Muscle of leg (tissue), 11 donors: ENCODE measurements around the gene NCOA3. TPM values are rescaled to one million over a fixed set of nuclear protein-coding genes. Genes with fewer than 3 reads are reported as not detected.

Source experiments
- DNase-seq: peaks from one replicate; pipeline ENCODE4 v3.0.0; 2013
- H3K27ac ChIP-seq: one replicate; pipeline ENCODE4 v1.5.1; 2013; ENCODE audit warnings: mild to moderate bottlenecking, low read length, control low read depth
- H3K27me3 ChIP-seq: one replicate; pipeline ENCODE4 v1.6.1; 2013; ENCODE audit warnings: low read length; ENCODE audit not compliant: control insufficient read depth, insufficient read depth
- H3K36me3 ChIP-seq: one replicate; pipeline ENCODE4 v1.6.1; 2013; ENCODE audit warnings: low read length; ENCODE audit not compliant: control insufficient read depth, insufficient read depth
- H3K4me1 ChIP-seq: one replicate; pipeline ENCODE4 v1.6.1; 2013; ENCODE audit warnings: low read length; ENCODE audit not compliant: control insufficient read depth, insufficient read depth
- H3K4me3 ChIP-seq: one replicate; pipeline ENCODE4 v1.5.1; 2013; ENCODE audit warnings: low read length, control low read depth
- H3K9me3 ChIP-seq: replicated peaks from 2 replicates; pipeline ENCODE4 v1.6.1; 2013; ENCODE audit warnings: low read depth, low read length; ENCODE audit not compliant: control insufficient read depth
- WGBS: methylation state at CpG from one replicate; pipeline ENCODE4 v1.1.5; 2013; ENCODE audit warnings: missing lambda C conversion rate; ENCODE audit not compliant: insufficient coverage; 5-methylcytosine and 5-hydroxymethylcytosine counted together
- polyA plus RNA-seq, 8 donors: library from polyadenylated mRNA; unstranded; fragments of 120-200 nt; gene quantifications; one replicate each; pipeline versions ENCODE4 v1.2.1 to v1.2.3, GENCODE V29; 2013; ENCODE audit warnings: inconsistent platforms in 1 of 8, low replicate concordance in 1 of 8; ENCODE audit not compliant: insufficient read length in 8 of 8, insufficient read depth in 1 of 8
- total RNA-seq: library from RNA; stranded (reverse); fragments of 120-200 nt; gene quantifications from one replicate; pipeline ENCODE4 v1.2.4, GENCODE V29; 2013

NCOA3 gene
- total and polyA plus RNA-seq, 9 donors = 11.0 to 19.1 (median 14.2) TPM

DNA sequence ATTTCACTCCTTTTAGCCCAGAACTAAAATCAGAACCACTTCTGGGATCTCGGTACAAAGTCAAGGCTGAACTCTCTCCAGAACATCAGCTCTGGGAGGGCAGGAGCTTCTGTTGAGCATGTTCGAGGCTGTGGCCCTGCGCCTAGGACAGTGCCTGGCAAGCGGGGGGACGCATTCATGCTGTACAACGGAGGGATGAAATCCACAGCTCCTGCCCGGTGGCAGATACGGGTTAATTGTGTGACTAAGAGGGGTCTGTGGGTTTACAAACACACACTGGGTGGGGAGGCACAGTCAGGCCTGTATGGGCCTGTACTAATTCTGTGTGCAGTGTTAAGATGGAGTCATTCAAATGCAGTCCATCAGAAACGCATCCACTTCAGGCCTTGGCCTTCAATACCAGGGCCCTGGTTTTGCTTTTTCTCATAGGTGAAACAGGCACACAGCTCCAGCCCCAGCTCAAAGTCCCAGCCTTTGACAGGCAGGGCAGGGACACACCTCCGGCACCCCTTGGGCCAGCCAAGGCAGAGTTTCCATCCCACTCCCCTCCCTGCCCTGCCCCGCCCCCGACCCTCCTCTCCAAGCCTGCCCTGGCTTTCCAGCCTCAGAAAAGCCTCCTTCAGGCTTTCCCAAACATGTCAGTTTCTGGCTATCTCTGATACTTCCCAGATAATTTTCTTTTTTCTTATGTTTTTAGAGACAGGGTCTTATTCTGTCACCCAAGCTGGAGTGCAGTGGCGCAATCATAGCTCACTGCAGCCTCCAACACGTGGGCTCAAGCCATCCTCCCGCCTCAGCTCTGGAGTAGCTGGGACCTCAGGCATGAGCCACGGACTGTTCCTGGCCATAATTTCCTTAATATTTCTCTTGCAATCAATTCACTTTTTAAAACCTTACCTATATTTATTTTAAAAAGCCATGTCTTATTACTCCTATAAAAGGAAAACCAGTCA is 173.8 kb downstream of the NCOA3 start:
- H3K4me1 ChIP-seq = no peaks in the 10 kb centered on the region
- DNase-seq = no peak
- H3K9me3 ChIP-seq = no peaks in the 10 kb centered on the region
- WGBS = 86% methylated on average over 13 of the region's 16 CpGs
- no peak overlapping the region for H3K4me3 ChIP-seq
- H3K27me3 ChIP-seq = no peaks in the 10 kb centered on the region
- H3K36me3 ChIP-seq = peaks cover 3% of the 10 kb centered on the region
- H3K27ac ChIP-seq = no peak overlapping the region

DNA sequence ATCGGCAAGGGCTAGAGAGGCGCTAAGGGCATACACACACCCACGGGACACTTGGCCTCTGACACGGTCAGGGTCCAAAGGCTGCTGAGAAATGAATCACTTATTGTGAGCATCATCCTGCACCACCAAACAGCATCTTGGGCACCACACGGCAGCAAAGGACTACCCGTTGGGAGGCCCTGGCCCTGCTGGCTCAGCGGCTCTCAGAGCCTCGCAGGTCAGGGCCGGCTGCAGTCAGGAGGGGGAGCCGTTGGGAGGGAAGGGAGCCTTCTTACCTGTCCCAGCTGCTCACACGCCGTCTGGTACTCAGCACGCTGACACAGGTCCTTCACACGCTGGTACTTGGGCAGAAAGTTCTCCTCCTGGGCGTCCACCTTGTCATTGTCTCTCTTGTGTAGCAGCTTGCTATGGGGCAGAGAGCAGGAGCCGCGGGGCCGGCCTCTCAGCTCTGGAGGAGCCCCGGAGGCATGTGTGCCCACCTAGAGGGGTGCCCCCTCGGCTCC is 174.6 kb downstream of the NCOA3 start:
- WGBS = 77% methylated on average over 19 of the region's 20 CpGs
- DNase-seq = no peak
- H3K4me3 ChIP-seq = no peak overlapping the region
- H3K36me3 ChIP-seq = peaks cover 3% of the 10 kb centered on the region
- H3K9me3 ChIP-seq = no peaks in the 10 kb centered on the region
- no peak overlapping the region for H3K27ac ChIP-seq
- no peaks in the 10 kb centered on the region for H3K4me1 ChIP-seq
- H3K27me3 ChIP-seq = no peaks in the 10 kb centered on the region

DNA sequence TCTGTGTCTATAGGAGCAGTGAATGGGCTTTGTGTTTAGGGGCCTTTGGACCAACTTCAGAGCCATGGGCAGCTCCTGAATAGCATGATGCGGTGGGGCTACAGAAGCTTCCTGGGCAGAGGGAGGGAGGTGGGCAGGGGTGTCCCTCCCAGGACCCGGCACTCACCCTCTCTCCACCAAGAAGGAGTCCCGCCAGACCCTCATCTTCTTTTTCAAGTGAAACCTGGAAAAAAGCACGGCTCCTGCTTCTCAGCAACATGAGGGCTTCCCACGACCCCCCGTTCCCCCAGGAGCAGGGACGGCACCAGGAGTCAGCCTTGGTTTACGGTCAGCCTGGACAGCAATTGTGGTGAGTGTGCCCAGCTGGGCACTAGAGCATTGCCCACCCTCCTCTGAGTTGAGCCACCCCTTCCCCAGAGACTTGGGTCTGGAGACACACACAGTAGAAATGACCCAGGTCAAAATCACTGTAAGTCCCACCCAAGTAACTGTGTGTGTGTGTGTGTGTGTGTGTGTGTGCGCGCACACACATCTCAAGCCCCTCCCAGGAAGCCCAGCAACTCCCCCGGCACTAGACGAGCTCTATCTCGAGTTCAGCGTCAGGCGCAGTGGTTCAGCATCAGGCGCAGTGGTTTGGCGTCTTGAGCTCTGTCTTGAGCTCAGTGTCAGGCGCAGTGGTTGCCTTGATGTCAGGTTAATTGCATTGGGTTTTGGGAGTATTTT is 175.4 kb downstream of the NCOA3 start:
- no peak overlapping the region for H3K4me3 ChIP-seq
- WGBS = 93% methylated on average over 7 of the region's 18 CpGs
- DNase-seq = no peak
- H3K9me3 ChIP-seq = no peaks in the 10 kb centered on the region
- H3K4me1 ChIP-seq = peaks cover 3% of the 10 kb centered on the region
- H3K27me3 ChIP-seq = no peaks in the 10 kb centered on the region
- peaks cover 3% of the 10 kb centered on the region for H3K36me3 ChIP-seq
- H3K27ac ChIP-seq = no peak overlapping the region

DNA sequence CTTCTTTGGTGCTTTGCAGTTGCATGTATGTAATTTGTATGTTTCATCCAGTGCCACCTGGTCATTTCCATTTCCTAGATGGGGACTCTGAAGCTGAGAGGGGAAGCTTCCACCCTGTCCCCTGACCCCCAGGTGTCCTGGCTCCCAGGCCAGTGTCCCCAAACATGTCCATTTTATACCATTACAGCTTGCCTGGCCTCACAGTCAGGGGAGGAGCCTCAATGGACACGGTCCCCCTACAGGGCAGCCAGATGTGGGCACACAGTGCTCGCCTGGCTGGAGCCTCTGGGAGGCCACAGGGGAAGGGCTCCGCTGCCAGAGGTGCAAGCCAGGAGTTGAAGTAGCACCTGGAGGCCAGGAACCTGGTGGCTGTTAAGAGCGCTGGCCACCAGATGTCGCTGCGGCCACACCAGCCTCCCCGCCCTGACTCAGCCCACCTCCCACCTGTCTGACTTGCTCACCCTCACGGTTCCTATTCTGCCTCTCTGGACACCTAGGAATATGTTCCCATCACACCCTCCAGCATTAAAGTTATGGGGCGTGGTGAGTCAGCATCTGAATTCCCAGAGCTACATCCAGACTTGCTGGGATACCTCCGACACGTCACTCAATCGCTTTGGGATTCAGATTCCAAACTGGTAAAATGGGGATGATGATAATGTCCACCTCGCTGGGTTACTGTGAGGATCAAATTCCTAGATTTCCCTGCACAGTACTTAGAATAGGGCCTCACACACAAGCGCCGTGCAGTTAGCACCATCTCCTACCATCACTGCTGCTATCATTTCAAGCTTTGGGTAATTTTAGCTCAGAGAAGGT is 176.2 kb downstream of the NCOA3 start:
- DNase-seq = peak; percentile 47
- Histone ChIP-seq H3K4me1 (peaks cover 11% of the 10 kb centered on the region), H3K4me3 (no peak overlapping the region), H3K9me3 (no peaks in the 10 kb centered on the region), H3K27ac (no peak overlapping the region), H3K36me3 (peaks cover 3% of the 10 kb centered on the region), H3K27me3 (no peaks in the 10 kb centered on the region)
- 9% methylated on average over 8 of the region's 15 CpGs for WGBS

DNA sequence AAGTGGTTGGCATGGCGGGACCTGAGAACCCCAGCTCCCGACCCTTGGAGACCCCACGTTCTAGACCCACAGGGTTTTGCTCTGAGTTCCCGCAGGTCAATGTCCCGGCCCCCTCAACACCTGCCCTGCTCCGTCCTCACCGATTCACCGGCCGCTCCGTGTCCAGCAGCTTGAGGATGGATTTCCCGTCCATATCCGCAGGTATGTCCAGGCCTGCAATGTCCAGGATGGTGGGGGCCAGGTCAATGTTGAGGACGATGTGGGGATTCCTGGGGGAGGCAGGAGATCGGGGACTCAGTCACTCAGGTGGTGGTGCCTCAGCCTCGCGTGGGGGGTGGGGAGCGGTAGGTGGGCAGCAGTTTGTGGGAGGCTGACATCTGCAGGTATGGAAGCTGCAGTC is 176.8 kb downstream of the NCOA3 start:
- Histone ChIP-seq H3K4me1 (peaks cover 14% of the 10 kb centered on the region), H3K4me3 (no peak overlapping the region), H3K36me3 (peaks cover 3% of the 10 kb centered on the region), H3K27ac (no peak overlapping the region), H3K9me3 (no peaks in the 10 kb centered on the region), H3K27me3 (no peaks in the 10 kb centered on the region)
- WGBS = 91% methylated on average over 8 of the region's 17 CpGs
- no peak for DNase-seq

DNA sequence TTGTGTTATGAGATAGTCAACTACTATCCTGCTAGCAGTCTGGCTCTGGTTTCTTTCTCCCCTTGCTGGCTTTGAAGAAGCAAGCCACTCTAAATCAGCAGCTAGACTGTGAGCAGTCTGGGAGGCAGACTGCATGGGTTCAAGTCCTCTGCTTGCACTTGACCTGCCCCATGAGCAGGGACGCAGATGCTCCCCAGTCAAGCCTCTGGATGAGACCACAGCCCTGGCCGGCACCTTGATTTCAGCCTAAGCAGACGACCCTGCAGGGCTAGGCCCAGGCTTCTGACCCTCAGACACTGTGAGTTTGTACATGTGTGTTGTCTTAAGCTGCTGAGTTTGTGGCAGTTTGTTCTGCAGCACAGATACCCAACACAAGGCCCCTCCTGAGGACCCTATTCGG is 177.8 kb downstream of the NCOA3 start:
- Histone ChIP-seq H3K36me3 (peaks cover under 1% of the 10 kb centered on the region), H3K27ac (no peak overlapping the region)

DNA sequence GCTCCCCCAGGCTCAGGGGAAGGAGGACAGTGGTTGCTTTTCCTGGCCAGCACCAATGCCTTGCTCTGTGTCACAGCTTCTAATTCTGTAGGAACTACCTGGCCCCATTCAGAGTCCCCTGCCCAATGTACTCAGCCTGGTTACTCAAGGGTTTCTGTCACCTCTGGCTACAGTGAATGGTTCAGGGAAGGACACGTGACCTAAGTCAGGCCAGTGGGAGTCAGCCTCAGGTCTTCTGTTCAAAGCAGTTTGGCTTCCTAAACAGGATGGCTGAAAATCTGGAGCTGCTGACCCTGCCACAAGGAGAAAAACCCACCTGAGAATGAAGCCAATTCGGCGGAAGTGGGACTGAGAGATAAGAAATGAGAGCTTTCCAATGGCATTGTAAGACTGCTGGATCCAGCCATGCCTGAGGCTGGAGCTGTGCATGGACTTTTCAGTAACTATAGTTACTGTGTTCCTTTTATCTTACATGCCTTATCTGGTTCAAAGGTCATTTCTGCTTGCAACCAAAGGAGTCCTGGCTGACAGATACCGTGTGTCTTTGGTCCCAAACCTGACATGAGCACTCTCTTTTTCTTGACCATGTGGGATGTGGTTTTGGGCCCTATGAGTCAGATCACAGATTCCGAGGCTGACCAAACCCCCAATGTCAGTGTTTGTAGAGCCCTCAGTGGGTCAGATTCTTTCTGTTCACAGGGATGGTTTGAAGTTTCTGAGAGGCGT is 179.3 kb downstream of the NCOA3 start:
- no peaks in the 10 kb centered on the region for H3K36me3 ChIP-seq
- no peaks in the 10 kb centered on the region for H3K27me3 ChIP-seq
- no peak for DNase-seq
- H3K9me3 ChIP-seq = no peaks in the 10 kb centered on the region
- H3K4me1 ChIP-seq = peaks cover 15% of the 10 kb centered on the region
- no peak overlapping the region for H3K4me3 ChIP-seq
- 89% methylated on average over 4 of the region's 6 CpGs for WGBS
- no peak overlapping the region for H3K27ac ChIP-seq

More for the DNA sequence above, 177.8 kb downstream of the NCOA3 start:
- no peaks in the 10 kb centered on the region for H3K9me3 ChIP-seq
- peaks cover 14% of the 10 kb centered on the region for H3K4me1 ChIP-seq
- no peak overlapping the region for H3K4me3 ChIP-seq
- no peaks in the 10 kb centered on the region for H3K27me3 ChIP-seq
- DNase-seq = no peak
- WGBS = 100% methylated on average over 2 of the region's 4 CpGs

DNA sequence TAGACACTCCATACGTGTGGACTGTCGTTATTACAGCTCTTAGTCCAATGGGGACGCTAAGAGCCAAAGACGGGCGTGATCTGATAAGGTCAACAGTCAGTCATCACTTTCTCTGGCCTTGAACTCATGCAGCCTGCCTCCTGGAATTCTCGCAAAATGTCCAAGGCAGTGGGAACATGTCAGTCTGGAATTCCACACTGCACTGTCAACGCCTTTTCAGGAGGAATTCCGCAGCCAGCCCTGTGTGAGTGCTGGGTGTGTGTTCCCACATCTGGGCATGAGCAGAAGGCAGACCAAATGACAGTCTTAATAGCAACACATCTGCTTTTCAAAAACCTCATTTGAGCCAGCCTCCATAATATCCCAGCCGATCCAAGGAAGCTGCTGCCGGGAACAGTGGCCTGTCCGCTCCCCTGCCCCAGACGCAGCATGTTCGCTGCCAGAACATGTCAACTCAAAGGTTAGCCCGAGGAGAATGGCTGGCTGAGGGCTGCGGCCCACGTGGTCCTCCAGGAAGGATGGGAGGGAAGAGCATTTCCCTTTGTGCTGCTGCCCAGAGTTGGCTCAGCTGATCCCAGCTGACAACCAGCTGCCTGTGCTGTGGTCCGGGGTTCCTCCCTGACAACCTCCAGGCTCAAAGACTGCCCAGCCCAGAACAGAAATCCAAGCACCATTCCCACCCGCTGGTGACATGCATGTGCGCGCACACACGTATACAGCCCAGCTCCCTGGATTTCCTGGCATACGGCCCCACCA is 180.5 kb downstream of the NCOA3 start:
- Histone ChIP-seq H3K36me3 (no peaks in the 10 kb centered on the region), H3K4me3 (no peak overlapping the region), H3K27ac (no peak overlapping the region), H3K27me3 (no peaks in the 10 kb centered on the region), H3K9me3 (no peaks in the 10 kb centered on the region), H3K4me1 (peaks cover 26% of the 10 kb centered on the region)
- peak; percentile 90 for DNase-seq
- 26% methylated on average over 20 of the region's 22 CpGs for WGBS

DNA sequence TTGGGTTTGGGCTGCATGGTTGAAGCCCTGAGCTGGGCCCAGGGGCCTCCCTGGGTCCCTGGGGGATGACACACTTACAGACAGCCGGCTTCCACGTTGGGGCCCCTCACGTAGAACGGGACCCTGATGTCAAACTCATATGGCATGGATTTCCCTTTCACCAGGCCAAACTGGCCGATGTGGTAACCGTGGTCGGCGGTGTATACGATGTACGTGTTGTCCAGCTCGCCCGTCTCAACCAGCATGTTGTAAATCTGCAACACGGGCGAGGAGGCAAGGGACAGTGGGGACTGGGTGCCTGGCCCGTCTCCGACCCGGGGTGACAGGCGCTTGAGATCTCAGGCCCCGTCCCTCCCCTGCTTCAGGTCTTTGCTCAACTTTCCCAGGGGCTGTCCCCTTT is 181.2 kb downstream of the NCOA3 start:
- no peak for DNase-seq
- Histone ChIP-seq H3K27ac (no peak overlapping the region), H3K9me3 (no peaks in the 10 kb centered on the region), H3K36me3 (no peaks in the 10 kb centered on the region), H3K27me3 (no peaks in the 10 kb centered on the region), H3K4me1 (peaks cover 26% of the 10 kb centered on the region), H3K4me3 (no peak overlapping the region)
- WGBS = 88% methylated on average over 19 of the region's 19 CpGs
